Astrocyte (in vitro differentiated cells and primary cell): ENCODE results near the gene CERS3.

ENCODE experiments used
- CTCF ChIP-seq: IDR thresholded peaks from 2 replicates; pipeline ENCODE4 v1.5.1; 2011; ENCODE audit warnings: low read depth, mild to moderate bottlenecking, inconsistent platforms, low read length, moderate library complexity; ENCODE audit not compliant: insufficient read depth
- EZH2 ChIP-seq: IDR thresholded peaks from 2 replicates; pipeline ENCODE4 v1.6.1; 2012; ENCODE audit warnings: mild to moderate bottlenecking, low read length, inconsistent platforms; ENCODE audit not compliant: insufficient read depth

GRCh38 chr15:100429116-100429728 is 99.5 kb downstream of the CERS3 start:
- TF ChIP-seq CTCF (no peak), EZH2 (no peak)
